ENCODE measurements around the gene CENPV.
"Not testable (repeated sequence)": the region's sequence is repeated elsewhere in the genome, so short reads cannot be mapped to it uniquely, and the experiment has no call there.

Gene CENPV

GRCh38 chr17:16353317-16354174, at the start of gene CENPV:
Gene CENPV (minus strand): TSS chr17:16353469. CDS start chr17:16353436, 33 bp downstream.
- DNase-seq: no peak

- no peak for DNase-seq
These were observed 45.3 kb upstream of the CENPV start for GRCh38 chr17:16398270-16399267.

DNA sequence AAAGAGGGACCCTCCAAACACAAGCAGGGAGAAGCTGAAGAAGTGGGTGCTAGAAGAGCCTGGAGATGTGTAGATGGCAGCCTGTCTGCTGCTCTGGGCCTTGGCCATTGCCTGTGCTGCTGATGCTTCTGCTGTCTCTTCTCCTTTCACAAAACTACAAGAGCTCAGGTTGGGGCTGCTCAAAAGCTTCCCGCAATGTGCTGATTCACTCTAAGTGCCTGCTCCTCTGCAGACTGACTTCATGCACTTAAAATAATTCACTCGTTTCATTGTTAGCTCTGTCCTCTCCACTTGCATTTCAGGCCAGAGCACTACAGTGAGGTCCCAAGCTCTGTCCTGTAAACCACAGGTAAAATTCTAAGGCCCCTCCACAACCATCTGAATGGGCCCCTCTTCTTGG, 43.4 kb upstream of the CENPV start:
- not testable (repeated sequence) for DNase-seq

GRCh38 chr17:16395887-16396286, 42.6 kb upstream of the CENPV start:
- not testable (repeated sequence) for DNase-seq

DNA sequence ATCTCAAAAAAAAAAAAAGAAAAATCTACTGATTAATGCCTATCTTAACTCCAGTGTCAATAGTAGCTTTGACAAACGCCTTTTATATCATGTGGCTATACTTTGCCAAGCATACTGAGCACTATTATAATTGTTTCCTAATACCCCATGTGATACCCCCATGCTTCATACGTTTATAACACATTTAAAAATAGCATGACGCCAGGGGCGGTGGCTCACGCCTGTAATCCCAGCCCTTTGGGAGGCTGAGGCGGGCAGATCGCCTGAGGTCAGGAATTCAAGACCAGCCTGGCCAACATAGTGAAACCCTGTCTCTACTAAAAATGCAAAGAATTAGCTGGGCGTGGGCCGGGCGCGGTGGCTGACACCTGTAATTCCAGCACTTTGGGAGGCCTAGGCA, 39.2 kb upstream of the CENPV start:
- not testable (repeated sequence) for DNase-seq

GRCh38 chr17:16391451-16391850, 38.2 kb upstream of the CENPV start:
- DNase-seq: no peak

DNA sequence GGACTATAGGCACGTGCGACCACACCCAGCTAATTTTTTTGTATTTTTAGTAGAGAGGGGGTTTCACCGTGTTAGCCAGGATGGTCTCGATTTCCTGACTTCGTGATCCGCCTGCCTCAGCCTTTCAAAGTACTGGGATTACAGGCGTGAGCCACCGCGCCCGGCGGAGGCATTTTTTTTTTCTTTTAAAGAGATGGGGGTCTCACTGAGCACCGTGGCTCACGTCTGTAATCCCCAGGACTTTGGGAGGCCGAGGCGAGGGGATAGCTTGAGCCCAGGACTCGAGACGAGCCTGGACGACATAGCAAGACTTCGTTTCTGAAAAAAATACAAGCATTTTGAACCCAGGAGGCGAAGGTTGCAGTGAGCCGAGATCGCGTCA, 32.8 kb upstream of the CENPV start:
- not testable (repeated sequence) for DNase-seq

DNA sequence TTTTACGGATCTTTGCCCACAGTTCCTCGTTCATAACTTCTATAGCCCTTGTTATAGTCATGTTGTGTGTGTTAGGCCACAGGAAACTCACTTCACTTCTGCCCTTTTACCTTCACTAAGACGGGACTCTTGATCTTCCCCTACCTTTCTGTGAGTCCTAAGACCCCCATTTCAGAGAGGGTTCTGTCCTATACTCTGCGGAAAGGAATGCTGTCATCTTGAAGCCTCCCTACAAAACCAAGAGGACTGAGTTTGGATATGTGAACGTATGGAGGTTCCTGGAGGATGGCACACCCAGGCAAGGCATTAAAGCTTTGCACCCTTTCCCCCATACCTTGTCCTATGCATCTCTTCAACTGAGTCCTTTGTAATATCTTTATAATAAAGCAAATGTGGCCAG, 31.3 kb upstream of the CENPV start:
- no peak for DNase-seq

DNA sequence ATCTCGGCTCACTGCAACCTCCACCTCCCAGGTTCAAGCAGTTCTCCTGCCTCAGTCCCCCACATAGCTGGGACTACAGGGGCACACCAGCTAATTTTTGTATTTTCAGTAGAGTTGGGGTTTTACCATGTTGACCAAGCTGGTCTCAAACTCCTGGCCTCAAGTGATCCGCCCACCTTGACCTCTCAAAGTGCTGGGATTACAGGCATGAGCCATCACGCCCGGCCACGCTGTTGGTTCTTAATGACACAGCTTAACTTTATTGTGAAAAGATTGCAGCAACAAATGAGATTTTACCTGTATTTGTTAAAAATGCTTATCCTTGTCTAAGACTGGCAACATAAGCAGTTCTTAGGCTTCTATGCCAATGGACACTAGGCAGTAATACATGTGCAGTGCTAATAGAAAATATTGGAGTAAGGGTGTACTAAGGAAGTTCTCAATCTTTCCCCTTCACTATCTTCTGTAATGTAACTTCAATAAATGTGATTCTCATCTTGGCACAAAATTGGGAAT, 30.6 kb upstream of the CENPV start:
- DNase-seq: no peak

GRCh38 chr17:16383216-16383615, 29.9 kb upstream of the CENPV start:
- DNase-seq: no peak

DNA sequence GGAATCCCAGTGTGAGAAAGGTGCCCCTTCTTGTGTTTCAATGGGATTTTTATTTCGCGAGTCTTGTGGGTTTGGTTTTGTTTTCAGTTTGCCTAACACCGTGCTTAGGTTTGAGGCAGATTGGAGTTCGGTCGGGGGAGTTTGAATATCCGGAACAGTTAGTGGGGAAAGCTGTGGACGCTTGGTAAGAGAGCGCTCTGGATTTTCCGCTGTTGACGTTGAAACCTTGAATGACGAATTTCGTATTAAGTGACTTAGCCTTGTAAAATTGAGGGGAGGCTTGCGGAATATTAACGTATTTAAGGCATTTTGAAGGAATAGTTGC, 28.2 kb upstream of the CENPV start:
- no peak for DNase-seq

GRCh38 chr17:16380640-16381495, 27.6 kb upstream of the CENPV start, which contains the start of gene UBB:
Gene UBB (plus strand): TSS chr17:16381091. CDS start chr17:16381908, 817 bp downstream.
- DNase-seq: peak; percentile 92

GRCh38 chr17:16379654-16380053, 26.4 kb upstream of the CENPV start:
- no peak for DNase-seq

DNA sequence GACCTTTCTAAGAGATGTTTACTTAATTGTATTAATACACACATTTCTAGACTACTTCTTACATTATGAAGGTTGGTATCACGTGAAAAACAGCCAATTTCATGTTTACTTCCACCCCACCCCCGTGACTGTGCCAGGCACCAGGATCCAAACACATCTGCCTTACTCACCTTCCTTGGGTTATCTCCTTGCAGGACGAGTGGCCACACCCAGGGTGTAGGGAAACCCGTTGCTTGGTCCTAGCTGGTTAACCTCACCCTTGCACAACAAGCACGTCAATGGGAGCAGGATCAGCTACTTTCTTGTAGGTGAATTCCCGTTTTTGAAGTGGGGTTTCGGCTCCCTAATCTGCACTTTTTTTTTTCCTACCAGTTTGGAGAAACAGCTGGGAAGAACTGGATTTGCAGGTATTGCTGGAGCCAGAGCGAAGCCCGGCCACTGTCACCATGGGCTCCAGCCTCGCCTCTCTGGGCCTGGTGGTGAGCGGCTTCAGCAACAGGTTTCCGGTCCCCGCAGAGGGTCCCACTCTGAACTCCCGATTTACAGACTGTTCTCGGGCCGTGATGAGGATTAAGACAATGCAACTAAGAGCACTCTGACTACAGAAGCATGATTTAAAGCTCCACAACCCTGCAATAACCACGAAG, 25.5 kb upstream of the CENPV start:
- no peak for DNase-seq

DNA sequence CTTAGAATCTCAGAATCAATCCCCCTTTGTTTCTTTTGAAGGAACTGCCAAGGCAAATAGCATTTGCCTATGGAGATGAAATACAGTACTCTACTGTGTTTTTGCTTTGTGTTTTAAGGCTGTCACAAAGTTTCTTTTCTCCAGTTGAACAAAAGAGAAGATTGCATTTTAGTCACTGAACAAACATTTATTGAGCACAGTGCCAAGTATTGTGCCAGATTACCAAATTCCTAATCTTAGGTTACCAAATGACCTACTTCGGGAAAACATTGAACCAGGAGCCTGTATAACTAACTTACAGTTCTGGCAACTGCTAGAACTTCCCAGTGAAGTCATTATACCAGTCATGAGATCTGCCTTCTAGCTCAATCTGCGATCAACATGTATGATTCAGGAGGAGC, 24.7 kb upstream of the CENPV start:
- peak; percentile 34 for DNase-seq

- DNase-seq: no peak
These were observed 21.1 kb upstream of the CENPV start for GRCh38 chr17:16374146-16374938.

DNA sequence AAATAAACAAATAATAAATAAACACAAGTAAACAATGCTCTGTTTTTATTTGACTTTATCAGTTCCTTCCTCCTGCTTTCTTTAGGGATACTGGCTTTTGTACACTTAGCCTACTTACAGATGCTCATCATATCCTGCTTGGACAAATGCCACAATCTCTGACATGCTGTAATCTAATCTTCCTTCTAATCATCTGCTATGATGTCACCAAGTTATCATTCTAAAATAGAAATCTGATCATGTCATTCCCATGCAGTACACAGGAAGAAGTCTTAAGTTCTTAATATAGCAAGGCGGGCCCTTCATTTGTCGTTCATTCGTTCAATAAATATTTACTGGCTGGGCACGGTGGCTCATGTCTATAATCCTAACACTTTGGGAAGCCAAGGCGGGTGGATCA, 18.5 kb upstream of the CENPV start:
- no peak for DNase-seq

- DNase-seq: no peak
These were observed 11.4 kb upstream of the CENPV start for GRCh38 chr17:16364625-16365024.

DNA sequence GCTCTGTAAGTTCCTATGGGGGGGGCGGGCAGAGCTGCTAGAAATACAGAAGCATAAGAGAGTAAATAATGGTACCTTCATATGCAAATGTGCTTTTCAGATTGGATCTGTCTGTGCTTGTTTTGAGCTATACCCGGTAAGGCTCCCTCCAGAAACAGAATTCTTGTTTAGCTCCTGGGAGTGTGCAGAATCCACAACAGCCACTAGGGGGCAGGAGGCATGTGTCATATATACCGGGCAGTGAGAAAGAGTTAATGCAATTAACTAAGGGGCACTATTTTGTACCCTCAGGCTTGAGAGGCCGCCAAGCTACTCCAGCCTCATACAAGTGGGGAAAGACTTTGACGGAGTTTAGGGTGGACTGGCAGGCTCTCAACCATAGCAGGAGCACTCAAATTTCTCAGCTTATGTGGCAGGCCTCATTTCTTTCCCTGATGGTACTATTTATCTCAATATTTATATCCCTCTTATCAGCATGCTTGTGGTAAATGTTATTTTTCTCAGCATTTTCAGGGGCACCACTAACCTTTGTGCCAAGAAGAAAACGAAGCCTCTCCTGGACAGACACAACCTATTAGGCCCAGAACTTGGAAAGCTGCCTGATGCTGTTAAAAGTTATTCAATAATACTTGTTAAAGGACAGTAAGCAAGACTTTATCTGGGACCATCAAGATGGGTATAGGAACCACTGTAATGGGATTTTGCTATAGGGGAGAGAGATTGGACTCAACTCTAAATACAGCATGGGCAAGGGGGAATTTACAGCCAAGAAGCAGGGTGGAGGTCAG, 10.7 kb upstream of the CENPV start:
- peak; percentile 58 for DNase-seq

- DNase-seq: no peak
These were observed 8.6 kb upstream of the CENPV start for GRCh38 chr17:16361874-16362273.
